ENCODE measurements around the gene GMDS. TPM values are rescaled to one million over a fixed set of nuclear protein-coding genes. Genes with fewer than 3 reads are reported as not detected.

The GMDS gene
- total and polyA plus RNA-seq, 2 of the 13 experiments (the other 11 are each of a cell fraction or from before 2014, with no cell fraction given): 64.4 to 112 TPM

- TF ChIP-seq, protein P1, sequence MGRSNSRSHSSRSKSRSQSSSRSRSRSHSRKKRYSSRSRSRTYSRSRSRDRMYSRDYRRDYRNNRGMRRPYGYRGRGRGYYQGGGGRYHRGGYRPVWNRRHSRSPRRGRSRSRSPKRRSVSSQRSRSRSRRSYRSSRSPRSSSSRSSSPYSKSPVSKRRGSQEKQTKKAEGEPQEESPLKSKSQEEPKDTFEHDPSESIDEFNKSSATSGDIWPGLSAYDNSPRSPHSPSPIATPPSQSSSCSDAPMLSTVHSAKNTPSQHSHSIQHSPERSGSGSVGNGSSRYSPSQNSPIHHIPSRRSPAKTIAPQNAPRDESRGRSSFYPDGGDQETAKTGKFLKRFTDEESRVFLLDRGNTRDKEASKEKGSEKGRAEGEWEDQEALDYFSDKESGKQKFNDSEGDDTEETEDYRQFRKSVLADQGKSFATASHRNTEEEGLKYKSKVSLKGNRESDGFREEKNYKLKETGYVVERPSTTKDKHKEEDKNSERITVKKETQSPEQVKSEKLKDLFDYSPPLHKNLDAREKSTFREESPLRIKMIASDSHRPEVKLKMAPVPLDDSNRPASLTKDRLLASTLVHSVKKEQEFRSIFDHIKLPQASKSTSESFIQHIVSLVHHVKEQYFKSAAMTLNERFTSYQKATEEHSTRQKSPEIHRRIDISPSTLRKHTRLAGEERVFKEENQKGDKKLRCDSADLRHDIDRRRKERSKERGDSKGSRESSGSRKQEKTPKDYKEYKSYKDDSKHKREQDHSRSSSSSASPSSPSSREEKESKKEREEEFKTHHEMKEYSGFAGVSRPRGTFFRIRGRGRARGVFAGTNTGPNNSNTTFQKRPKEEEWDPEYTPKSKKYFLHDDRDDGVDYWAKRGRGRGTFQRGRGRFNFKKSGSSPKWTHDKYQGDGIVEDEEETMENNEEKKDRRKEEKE (IDR thresholded peaks at IDR 0.05): no peak
- TF ChIP-seq, protein P2, sequence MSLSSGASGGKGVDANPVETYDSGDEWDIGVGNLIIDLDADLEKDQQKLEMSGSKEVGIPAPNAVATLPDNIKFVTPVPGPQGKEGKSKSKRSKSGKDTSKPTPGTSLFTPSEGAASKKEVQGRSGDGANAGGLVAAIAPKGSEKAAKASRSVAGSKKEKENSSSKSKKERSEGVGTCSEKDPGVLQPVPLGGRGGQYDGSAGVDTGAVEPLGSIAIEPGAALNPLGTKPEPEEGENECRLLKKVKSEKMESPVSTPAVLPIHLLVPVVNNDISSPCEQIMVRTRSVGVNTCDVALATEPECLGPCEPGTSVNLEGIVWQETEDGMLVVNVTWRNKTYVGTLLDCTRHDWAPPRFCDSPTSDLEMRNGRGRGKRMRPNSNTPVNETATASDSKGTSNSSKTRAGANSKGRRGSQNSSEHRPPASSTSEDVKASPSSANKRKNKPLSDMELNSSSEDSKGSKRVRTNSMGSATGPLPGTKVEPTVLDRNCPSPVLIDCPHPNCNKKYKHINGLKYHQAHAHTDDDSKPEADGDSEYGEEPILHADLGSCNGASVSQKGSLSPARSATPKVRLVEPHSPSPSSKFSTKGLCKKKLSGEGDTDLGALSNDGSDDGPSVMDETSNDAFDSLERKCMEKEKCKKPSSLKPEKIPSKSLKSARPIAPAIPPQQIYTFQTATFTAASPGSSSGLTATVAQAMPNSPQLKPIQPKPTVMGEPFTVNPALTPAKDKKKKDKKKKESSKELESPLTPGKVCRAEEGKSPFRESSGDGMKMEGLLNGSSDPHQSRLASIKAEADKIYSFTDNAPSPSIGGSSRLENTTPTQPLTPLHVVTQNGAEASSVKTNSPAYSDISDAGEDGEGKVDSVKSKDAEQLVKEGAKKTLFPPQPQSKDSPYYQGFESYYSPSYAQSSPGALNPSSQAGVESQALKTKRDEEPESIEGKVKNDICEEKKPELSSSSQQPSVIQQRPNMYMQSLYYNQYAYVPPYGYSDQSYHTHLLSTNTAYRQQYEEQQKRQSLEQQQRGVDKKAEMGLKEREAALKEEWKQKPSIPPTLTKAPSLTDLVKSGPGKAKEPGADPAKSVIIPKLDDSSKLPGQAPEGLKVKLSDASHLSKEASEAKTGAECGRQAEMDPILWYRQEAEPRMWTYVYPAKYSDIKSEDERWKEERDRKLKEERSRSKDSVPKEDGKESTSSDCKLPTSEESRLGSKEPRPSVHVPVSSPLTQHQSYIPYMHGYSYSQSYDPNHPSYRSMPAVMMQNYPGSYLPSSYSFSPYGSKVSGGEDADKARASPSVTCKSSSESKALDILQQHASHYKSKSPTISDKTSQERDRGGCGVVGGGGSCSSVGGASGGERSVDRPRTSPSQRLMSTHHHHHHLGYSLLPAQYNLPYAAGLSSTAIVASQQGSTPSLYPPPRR (CRISPR knock-in tag; IDR thresholded peaks at IDR 0.05; ENCODE audit: borderline replicate concordance): peak; percentile 94
- TF ChIP-seq ZNF234 (CRISPR knock-in tag; conservative IDR thresholded peaks at IDR 0.05) (no peak), BRD4 (CRISPR knock-in tag; IDR thresholded peaks at IDR 0.05) (0 out of 2 replicates have a peak, but pooled peaks have one; percentile 20), HNRNPL (IDR thresholded peaks at IDR 0.05; ENCODE audit: low read depth, low read length) (no peak), EZH2 (conservative IDR thresholded peaks at IDR 0.05; ENCODE audit: low read depth, low read length) (no peak), NR2F2 (IDR thresholded peaks at IDR 0.05; ENCODE audit: borderline replicate concordance, low read depth) (peak; percentile 83), ZSCAN21 (CRISPR knock-in tag; IDR thresholded peaks at IDR 0.05; ENCODE audit: borderline replicate concordance) (no peak), ZNF138 (CRISPR knock-in tag; IDR thresholded peaks at IDR 0.05; ENCODE audit: low read depth) (no peak), AGO2 (optimal IDR thresholded peaks at IDR 0.05; ENCODE audit: low read depth, low read length) (no peak), SP1 (IDR thresholded peaks at IDR 0.05) (no peak), SP1 (CRISPR knock-in tag; IDR thresholded peaks at IDR 0.05) (no peak), ZMAT3 (CRISPR knock-in tag; conservative IDR thresholded peaks at IDR 0.05) (peak; percentile 73; the same call in 1 of the 2 replicates), ZNF343 (CRISPR knock-in tag; IDR thresholded peaks at IDR 0.05) (0 out of 2 replicates have a peak, but pooled peaks have one; percentile 34), ZNF333 (CRISPR knock-in tag; IDR thresholded peaks at IDR 0.05; ENCODE audit: borderline replicate concordance) (no peak)
- TF ChIP-seq, protein P3, sequence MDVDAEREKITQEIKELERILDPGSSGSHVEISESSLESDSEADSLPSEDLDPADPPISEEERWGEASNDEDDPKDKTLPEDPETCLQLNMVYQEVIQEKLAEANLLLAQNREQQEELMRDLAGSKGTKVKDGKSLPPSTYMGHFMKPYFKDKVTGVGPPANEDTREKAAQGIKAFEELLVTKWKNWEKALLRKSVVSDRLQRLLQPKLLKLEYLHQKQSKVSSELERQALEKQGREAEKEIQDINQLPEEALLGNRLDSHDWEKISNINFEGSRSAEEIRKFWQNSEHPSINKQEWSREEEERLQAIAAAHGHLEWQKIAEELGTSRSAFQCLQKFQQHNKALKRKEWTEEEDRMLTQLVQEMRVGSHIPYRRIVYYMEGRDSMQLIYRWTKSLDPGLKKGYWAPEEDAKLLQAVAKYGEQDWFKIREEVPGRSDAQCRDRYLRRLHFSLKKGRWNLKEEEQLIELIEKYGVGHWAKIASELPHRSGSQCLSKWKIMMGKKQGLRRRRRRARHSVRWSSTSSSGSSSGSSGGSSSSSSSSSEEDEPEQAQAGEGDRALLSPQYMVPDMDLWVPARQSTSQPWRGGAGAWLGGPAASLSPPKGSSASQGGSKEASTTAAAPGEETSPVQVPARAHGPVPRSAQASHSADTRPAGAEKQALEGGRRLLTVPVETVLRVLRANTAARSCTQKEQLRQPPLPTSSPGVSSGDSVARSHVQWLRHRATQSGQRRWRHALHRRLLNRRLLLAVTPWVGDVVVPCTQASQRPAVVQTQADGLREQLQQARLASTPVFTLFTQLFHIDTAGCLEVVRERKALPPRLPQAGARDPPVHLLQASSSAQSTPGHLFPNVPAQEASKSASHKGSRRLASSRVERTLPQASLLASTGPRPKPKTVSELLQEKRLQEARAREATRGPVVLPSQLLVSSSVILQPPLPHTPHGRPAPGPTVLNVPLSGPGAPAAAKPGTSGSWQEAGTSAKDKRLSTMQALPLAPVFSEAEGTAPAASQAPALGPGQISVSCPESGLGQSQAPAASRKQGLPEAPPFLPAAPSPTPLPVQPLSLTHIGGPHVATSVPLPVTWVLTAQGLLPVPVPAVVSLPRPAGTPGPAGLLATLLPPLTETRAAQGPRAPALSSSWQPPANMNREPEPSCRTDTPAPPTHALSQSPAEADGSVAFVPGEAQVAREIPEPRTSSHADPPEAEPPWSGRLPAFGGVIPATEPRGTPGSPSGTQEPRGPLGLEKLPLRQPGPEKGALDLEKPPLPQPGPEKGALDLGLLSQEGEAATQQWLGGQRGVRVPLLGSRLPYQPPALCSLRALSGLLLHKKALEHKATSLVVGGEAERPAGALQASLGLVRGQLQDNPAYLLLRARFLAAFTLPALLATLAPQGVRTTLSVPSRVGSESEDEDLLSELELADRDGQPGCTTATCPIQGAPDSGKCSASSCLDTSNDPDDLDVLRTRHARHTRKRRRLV (CRISPR knock-in tag; IDR thresholded peaks at IDR 0.05): no peak
Measured at GRCh38 chr6:2225422-2226392, 19.7 kb downstream of the GMDS start (continued).
